ENCODE data around the gene TBX21.

GRCh38 chr17:47703191-47703591, 29.8 kb upstream of the TBX21 start:
- TF ChIP-seq CTCF (IDR thresholded peaks at IDR 0.05) (no peak), EP300 (IDR thresholded peaks at IDR 0.05) (no peak)

Data from sigmoid colon (tissue), 4 donors.